A673 (cell line): Measurements from ENCODE around the gene RHOBTB1.

Experiments
- CTCF ChIP-seq: fragments of 300-800, 200-600 bp; sonication (generic); conservative IDR thresholded peaks from 2 replicates; pipeline ENCODE4 v1.5.1; 2017; ENCODE audit warnings: low read depth, mild to moderate bottlenecking, antibody characterized with exemption, low read length, moderate library complexity, mixed read lengths
- EZH2 ChIP-seq: fragments of 200-600 bp; sonication (generic); IDR thresholded peaks from 2 replicates; pipeline ENCODE4 v1.6.1; 2017; ENCODE audit warnings: borderline replicate concordance, low read depth, mild to moderate bottlenecking, mixed read lengths, antibody characterized with exemption, low read length; ENCODE audit not compliant: poor library complexity, severe bottlenecking

GRCh38 chr10:60842694-60843093 lies 101.3 kb downstream of the RHOBTB1 start:
- TF ChIP-seq CTCF (no peak), EZH2 (no peak)
